HepG2 (cell line): Measurements from ENCODE around the gene JAKMIP2. TPM values are rescaled to one million over a fixed set of nuclear protein-coding genes. Genes with fewer than 3 reads are reported as not detected.

Experiments
- CENPT ChIP-seq: sonication (generic); formaldehyde crosslinking; IDR thresholded peaks from 2 replicates; pipeline ENCODE4 v1.8.0; 2022; ENCODE audit warnings: low read depth, mild to moderate bottlenecking, moderate library complexity, missing genetic modification reagents
- HNRNPK ChIP-seq: fragments of 200-400 bp; formaldehyde crosslinking; IDR thresholded peaks from 2 replicates; pipeline ENCODE4 v1.6.1; 2018; ENCODE audit warnings: low read length, low read depth, moderate library complexity, mild to moderate bottlenecking; ENCODE audit not compliant: poor library complexity, severe bottlenecking
- PHF21A ChIP-seq: sonication (generic); formaldehyde crosslinking; IDR thresholded peaks from 2 replicates; pipeline ENCODE4 v1.5.0; 2020; ENCODE audit warnings: mild to moderate bottlenecking, missing genetic modification reagents
- SALL1 ChIP-seq: sonication (generic); formaldehyde crosslinking; IDR thresholded peaks from 2 replicates; pipeline ENCODE4 v1.8.0; 2022; ENCODE audit warnings: mild to moderate bottlenecking, missing genetic modification reagents
- SMC3 ChIP-seq: IDR thresholded peaks from 2 replicates; pipeline ENCODE4 v1.6.1; 2011; ENCODE audit warnings: low read length, improper control_type of control experiment
- SOX13 ChIP-seq, 3 experiments: fragments of 450-650 bp in 1 of 3; sonication (generic) in 1 of 3; formaldehyde crosslinking in 1 of 3; IDR thresholded peaks in 2 of 3; conservative IDR thresholded peaks in 1 of 3; 2 replicates each; pipeline versions ENCODE4 v1.5.0 to v1.6.1; 2016 to 2020; ENCODE audit warnings: antibody characterized with exemption in 1 of 3, mild to moderate bottlenecking in 1 of 3, missing compliant biosample characterization in 1 of 3, missing genetic modification reagents in 1 of 3, moderate library complexity in 1 of 3
- TCF7L2 ChIP-seq: IDR thresholded peaks from 2 replicates; pipeline ENCODE4 v1.6.1; 2011; ENCODE audit warnings: mild to moderate bottlenecking, low read depth, low read length, moderate library complexity
- ZNF121 ChIP-seq: sonication (generic); formaldehyde crosslinking; IDR thresholded peaks from 2 replicates; pipeline ENCODE4 v1.5.0; 2020; ENCODE audit warnings: mild to moderate bottlenecking, missing genetic modification reagents
- ZSCAN30 ChIP-seq: sonication (generic); formaldehyde crosslinking; IDR thresholded peaks from 2 replicates; pipeline ENCODE4 v1.5.0; 2020; ENCODE audit warnings: mild to moderate bottlenecking, missing genetic modification reagents
- polyA plus RNA-seq, 8 experiments: library from polyadenylated mRNA; depleted of rRNA in 3 of 8; stranded (reverse) in 7 of 8; unstranded in 1 of 8; fragments of >200 nt; fragmentation: Illumina TruSeq in 4 of 8; extraction: Trizol in 4 of 8; gene quantifications; 2 replicates each; pipeline versions ENCODE4 v1.2.1 to v1.2.3, GENCODE V29; 2011 to 2016; ENCODE audit warnings: low read depth in 4 of 8, missing spikeins in 1 of 8, mixed read lengths in 1 of 8; ENCODE audit not compliant: insufficient read depth in 1 of 8
- total RNA-seq, 5 experiments: library from RNA; depleted of rRNA; stranded (reverse); fragments of >200 nt; fragmentation: Illumina TruSeq; extraction: Trizol; gene quantifications; 2 replicates each; pipeline ENCODE4 v1.2.3, GENCODE V29; 2016; ENCODE audit warnings: low read depth in 1 of 5
- TF ChIP-seq, protein P1 (sequence below): sonication (generic); formaldehyde crosslinking; IDR thresholded peaks from 2 replicates; pipeline ENCODE4 v1.5.1; 2020; ENCODE audit warnings: missing genetic modification reagents, mild to moderate bottlenecking, borderline replicate concordance
- TF ChIP-seq, protein P2 (sequence below): sonication (generic); formaldehyde crosslinking; IDR thresholded peaks from 2 replicates; pipeline ENCODE4 v1.5.0; 2020; ENCODE audit warnings: mild to moderate bottlenecking, missing genetic modification reagents

JAKMIP2 gene
- total and polyA plus RNA-seq, 2 of the 13 experiments (the other 11 are each of a cell fraction or from before 2014, with no cell fraction given), result 0.04 to 2.1 TPM

DNA sequence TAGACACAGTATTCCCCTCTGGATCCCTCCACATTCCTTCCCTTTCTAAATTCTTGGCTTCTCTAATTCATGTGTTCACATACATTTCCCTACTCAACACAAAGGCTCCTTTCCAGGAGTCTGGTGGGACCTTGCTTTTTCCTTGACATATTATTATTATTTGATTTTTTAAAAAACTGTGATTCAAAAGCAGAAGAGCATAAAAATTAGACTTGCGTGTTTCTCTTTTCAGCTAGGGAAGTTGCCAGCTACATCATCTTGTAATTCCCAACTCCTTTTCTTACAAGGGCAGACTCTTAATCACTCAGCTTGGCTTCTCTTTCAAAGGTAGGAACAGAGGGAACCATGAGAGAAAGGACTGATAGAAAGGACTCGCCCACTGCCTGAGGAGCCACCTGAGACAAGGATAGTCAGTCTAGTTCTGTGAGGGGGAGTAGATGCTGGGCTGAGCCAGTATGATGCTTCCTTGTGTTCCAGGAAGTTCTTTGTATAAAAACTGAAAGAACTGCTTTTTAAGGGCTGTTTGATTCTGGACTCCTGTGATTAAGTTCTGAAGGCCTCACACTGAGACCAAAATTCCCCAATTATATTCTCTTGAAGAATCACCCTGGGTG, 221.7 kb downstream of the JAKMIP2 start (continued):
- TF ChIP-seq, protein P1, sequence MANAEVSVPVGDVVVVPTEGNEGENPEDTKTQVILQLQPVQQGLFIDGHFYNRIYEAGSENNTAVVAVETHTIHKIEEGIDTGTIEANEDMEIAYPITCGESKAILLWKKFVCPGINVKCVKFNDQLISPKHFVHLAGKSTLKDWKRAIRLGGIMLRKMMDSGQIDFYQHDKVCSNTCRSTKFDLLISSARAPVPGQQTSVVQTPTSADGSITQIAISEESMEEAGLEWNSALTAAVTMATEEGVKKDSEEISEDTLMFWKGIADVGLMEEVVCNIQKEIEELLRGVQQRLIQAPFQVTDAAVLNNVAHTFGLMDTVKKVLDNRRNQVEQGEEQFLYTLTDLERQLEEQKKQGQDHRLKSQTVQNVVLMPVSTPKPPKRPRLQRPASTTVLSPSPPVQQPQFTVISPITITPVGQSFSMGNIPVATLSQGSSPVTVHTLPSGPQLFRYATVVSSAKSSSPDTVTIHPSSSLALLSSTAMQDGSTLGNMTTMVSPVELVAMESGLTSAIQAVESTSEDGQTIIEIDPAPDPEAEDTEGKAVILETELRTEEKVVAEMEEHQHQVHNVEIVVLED (CRISPR knock-in tag), result no peak
- TF ChIP-seq HNRNPK, result no peak
- TF ChIP-seq TCF7L2, result no peak
- TF ChIP-seq PHF21A (CRISPR knock-in tag), result no peak
- TF ChIP-seq SMC3, result no peak
- no peak for TF ChIP-seq ZNF121 (CRISPR knock-in tag)
- TF ChIP-seq SALL1 (CRISPR knock-in tag), result no peak
- no peak for TF ChIP-seq SOX13 (IDR thresholded peaks at IDR 0.05)
- no peak for TF ChIP-seq SOX13 (CRISPR knock-in tag; conservative IDR thresholded peaks at IDR 0.05 in 1 of 2, IDR thresholded peaks at IDR 0.05 in 1 of 2)
- no peak for TF ChIP-seq ZSCAN30 (CRISPR knock-in tag)
- TF ChIP-seq, protein P2, sequence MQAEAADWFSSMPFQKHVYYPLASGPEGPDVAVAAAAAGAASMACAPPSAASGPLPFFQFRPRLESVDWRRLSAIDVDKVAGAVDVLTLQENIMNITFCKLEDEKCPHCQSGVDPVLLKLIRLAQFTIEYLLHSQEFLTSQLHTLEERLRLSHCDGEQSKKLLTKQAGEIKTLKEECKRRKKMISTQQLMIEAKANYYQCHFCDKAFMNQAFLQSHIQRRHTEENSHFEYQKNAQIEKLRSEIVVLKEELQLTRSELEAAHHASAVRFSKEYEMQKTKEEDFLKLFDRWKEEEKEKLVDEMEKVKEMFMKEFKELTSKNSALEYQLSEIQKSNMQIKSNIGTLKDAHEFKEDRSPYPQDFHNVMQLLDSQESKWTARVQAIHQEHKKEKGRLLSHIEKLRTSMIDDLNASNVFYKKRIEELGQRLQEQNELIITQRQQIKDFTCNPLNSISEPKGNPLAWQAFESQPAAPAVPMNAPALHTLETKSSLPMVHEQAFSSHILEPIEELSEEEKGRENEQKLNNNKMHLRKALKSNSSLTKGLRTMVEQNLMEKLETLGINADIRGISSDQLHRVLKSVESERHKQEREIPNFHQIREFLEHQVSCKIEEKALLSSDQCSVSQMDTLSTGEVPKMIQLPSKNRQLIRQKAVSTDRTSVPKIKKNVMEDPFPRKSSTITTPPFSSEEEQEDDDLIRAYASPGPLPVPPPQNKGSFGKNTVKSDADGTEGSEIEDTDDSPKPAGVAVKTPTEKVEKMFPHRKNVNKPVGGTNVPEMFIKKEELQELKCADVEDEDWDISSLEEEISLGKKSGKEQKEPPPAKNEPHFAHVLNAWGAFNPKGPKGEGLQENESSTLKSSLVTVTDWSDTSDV, result no peak
- no peak for TF ChIP-seq CENPT
- TF ChIP-seq, all 625 proteins: peak for 0
